Left lobe of liver (tissue), 2 donors: ENCODE results near the gene GBGT1. TPM values are rescaled to one million over a fixed set of nuclear protein-coding genes. Genes with fewer than 3 reads are reported as not detected.

Experiments used
- ATAC-seq: fragments of 200-7000 bp; cut with Tn5 transposase; one replicate; pipeline ENCODE4 v1.9.1; 2020; ENCODE audit warnings: mild to moderate bottlenecking, moderate library complexity
- DNase-seq: peaks from one replicate; pipeline ENCODE4 v3.0.0-alpha.2; 2020; ENCODE audit warnings: low spot score
- total RNA-seq: library from RNA; stranded (reverse); gene quantifications from one replicate; pipeline ENCODE4 v1.2.1, GENCODE V29; 2021
- donor health status: DM: no; HTN: no; CAD: no; lungs with moderate emphysema.
- donor health status: DM: no; HTN: yes; CAD: no.

GBGT1 gene
- total RNA-seq, 1 donor from 2014 or later, result 1.2 TPM

DNA sequence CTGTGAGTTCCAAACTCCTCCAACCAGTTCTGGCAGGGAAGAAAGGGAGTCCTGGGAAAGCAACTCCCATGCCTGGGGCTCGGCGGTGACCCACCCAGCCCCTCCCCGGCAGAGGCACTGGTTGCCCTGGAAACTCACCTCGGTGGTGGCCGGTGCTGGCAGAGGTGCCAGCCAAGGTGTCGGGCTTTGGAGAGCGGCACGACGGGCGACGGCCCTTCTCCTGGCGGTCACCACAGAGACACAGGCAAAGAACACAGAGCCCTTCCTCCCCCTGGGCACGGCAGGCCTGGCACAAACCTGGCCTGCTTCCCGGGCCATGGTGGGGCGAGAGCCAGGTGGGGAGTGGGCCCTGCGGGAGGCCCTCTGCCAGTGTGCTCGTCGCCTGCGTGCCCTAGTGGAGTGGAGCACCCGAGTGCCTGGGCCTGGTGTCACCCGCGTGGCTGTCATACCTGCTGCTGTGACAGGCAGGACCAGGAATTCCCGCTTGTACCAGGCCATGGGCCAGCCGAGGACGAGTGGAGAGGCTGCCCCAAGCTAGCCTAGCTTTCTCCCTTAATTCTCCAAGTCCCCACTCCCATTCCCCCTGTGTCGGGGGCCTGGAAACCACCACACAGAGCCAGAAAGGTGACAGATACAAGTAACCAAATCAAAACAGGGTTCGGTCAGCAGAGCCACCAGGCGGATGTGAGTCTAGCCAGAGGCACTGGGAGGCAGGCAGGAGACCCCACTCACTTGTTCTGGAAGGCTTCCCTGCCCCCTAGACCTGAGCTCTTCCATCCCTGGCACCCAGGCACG, 34.5 kb downstream of the GBGT1 start:
- no peak for DNase-seq
- no peak for ATAC-seq

DNA sequence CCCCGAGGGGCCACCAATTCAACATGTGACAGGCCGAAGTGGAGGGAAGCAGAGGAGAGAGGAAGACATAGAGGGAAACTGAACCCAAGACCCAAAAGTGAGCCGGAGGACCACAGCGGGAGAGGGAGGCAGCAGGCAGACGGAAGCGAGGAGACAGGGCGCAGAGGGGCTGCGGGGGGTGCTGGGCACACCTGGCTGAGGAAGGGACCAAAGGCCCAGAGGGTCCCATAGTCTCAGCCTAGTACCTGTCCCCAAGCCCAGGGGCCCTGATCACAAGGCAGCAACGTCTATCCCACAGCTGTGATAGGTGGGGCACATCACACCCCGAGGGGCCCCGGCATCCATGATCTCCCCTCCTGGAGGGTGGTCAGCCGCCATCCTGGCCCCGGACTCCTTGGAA, 35.6 kb downstream of the GBGT1 start:
- DNase-seq (no peak), ATAC-seq (no peak)

DNA sequence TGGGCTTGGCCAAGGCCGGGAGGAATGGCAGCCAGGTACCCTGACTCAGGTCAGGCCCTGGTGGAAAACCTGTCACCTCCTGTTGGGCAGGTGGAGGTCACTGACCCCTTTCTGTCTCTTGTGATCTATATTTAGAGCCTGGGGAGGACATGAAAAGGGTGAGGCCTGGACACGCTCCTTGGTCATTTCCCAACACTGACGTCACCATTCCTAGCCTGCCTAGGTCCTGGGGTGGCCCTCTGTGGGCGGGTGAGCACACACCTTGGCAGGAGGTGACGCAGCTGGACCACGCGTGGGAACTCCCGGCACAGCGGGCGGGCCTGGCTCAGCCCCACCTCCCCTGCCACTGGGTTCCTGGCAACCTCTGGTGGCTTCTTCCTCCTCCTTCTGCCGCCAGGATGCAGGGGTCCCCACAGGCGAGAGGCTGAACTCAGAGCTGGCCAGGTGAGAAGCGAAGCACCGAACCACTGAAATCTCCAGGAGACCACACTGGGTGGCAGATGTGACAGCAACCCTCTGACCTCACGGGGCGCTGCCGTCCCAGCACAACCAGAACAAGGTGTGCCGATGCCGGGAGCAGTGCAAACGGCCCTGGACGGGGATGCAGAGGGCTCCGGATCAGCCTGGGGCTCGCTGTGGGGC, 36.3 kb downstream of the GBGT1 start:
- DNase-seq, result peak; percentile 89
- peak; percentile 83 for ATAC-seq

DNA sequence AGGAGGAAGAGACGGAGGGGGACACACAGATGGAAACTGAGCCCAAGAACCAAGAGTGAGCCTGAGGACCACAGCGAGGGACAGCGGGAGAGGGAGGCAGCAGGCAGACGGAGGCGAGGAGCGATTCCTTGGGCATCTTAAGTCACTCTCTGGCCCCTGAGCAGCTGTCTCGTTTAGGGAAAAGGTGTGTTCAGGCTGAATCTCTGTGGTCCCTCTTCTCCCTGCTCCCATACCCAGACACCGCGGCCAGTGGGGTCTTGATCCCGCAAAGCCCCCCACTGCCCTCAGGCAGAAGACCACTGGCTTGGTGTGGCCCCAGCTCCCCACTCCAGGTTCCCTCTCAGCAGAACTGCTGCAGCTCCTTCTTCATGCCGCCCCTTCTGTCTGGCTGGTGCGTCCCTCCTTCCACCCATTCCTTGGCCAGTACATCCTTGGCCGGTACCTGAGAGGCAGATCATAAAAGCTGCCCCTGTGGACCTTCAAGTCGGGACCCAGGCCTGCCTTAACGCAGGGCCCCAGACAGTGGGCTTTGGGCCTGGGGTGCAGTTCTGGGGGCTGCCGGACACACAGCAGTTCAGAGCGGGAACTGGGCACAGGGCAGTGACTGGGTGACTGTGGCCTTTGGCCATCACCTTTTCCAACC, 36.9 kb downstream of the GBGT1 start:
- ATAC-seq (peak; percentile 8), DNase-seq (no peak)

DNA sequence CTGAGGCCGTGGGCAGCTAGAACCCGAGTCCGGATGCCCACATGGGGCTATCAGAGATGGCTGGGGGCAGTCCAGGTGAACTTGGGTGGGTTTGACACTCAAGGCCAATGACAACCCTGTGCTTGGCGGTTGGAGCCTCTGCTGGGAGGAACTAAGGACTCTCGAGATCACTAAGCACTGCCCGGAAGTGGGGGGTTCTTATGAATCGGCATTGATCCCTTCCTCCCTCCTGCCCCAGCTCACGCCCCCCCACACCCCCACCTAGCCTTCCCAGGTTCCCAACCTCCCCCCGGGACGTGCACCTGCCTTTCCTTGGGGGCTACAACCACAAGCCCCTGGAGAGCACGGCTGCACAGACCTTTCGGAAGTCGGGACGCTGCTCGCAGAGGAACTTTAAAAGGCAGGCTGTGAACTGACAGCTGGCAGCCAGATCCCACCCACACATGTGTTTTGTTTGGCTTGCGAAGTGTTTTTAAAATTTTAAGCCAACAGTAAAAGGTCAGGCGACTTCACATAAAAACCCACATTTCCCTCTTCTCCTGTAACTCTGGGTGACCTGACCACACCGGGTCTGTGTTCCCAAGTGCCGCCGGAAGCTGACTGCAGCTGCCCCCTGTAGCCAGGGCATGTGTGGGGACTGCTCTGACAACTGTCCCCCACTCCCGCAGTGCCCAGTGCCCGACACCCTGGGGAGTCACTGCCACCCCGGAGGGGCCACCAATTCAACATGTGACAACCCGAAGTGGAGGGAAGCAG, 37.6 kb downstream of the GBGT1 start:
- ATAC-seq, result peak; percentile 43
- DNase-seq, result peak; percentile 63

DNA sequence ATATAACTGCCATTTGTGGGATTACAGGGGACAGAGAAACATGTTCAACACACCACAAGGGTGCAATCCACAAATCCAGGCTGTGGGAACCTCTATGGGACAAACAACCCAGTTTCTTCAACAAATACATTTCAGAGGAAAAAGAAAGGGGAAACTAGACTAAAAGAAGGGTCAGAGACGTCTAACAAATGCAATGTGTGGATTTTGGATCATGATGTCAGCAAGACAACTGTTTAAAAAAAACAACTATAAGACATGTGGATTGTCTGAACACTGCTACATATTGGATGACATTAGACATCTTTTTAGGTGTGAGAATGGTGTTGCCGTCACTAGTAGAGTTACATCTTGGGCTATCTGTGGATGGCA, 38.8 kb downstream of the GBGT1 start:
- ATAC-seq (no peak), DNase-seq (no peak)

DNA sequence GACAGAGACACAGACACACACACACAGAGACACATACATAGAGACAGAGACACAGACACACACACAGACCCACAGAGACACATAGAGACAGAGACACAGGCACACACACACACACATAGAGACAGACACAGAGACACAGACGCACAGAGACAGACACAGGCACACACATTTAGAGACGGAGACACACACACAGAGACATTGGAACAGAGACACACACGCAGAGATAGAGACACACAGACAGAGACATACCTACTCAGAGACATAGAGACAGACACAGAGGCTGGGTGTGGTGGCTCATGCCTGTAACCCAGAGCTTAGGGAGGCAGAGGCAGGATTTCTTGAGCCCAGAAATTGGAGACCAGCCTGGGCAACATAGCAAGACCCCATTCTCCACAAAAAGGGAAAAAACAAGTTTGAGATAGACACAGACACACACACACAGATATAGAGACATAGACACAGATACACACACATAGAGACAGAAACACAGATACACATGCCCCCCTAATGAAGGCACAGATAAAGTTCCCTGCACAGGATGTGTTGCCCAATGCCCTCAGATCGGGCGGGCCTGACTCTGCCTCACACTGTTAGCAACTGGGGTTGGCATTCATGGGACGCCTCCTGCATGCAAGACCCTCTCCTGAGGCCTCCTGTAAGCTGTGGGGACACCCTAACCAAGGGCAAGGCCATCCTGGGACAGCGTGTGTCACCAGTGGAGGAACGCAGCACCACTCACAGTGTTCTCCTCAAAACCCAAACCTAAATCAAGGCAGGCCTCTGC, 39.4 kb downstream of the GBGT1 start:
- no peak for ATAC-seq
- DNase-seq, result no peak

DNA sequence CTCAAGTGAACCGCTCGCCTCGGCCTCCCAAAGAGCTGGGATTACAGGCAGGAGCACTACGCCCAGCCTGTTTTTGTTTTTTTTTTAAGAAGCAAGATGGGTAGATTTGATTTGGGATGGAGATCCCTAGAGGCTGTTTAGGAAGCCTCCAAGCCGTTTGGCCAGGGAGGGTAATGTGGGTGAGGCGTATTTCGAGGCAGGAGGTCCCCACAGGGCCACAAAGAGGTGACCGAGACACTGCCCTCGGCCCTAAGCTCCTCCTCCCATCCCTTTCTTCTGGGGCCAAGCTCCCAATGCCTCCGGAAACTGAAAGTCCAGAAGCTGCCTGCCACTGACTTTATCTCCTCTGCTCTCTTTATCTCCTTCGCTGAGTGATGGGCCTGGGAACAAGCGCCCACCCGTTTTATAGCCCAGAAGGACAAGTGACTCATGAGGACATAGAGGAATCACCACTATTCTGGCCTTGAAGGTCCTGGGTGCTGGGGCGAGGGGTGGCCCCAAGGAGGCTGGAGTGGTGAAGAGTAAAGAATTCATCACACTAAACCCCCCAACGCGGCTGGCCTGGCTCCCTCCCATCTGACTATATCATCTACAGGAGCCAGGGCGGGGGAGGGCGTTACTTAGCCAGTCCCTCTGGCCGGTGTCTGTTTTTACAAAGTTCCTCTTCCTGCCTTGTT, 40.6 kb downstream of the GBGT1 start:
- no peak for ATAC-seq

DNA sequence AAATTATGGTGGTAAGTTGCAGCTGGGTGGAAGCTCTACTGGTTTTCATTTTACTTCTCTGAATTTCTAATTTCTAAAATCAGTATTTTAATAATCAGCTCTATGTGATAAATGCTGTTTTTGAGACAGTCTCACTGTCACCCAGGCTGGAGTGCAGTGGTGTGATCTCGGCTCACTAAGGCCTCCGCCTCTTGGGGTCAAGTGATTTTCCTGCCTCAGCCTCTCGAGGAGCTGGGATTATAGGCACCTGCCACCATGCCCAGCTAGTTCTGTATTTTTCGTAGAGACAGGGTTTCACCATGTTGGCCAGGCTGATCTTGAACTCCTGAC, 41.1 kb downstream of the GBGT1 start:
- ATAC-seq (no peak), DNase-seq (no peak)

More for the DNA sequence above, 40.6 kb downstream of the GBGT1 start:
- no peak for DNase-seq

DNA sequence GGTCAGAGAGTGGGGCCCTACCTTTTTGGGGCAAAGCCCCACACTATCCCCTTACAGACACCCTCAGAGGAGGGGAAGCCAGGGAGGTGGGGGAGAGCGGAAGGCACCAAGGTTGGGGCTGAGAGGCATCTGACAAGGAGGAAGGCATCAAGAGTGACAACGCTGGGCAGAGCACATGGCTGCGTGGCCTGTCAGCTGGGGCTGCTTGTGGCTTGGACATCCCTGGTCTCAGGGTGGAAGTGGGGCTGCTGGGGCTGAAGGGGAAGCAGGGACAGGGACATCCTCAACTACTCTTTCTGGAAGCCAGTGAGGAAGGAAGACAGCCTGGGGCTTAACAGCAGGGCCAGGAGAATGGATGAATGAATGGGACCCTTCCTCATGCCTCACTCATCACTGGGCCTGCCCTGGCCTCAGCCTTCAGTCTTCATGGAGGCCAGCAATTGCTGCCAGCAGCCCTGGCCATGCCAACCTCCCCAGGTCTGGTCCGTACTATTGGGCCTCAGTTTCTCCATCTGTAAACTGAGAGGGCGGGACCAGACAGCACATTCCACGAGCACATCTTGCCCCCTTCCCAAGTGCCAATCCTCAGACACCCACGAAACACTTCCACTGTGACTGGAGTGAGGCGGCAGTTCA, 41.7 kb downstream of the GBGT1 start:
- no peak for ATAC-seq
- DNase-seq, result no peak

DNA sequence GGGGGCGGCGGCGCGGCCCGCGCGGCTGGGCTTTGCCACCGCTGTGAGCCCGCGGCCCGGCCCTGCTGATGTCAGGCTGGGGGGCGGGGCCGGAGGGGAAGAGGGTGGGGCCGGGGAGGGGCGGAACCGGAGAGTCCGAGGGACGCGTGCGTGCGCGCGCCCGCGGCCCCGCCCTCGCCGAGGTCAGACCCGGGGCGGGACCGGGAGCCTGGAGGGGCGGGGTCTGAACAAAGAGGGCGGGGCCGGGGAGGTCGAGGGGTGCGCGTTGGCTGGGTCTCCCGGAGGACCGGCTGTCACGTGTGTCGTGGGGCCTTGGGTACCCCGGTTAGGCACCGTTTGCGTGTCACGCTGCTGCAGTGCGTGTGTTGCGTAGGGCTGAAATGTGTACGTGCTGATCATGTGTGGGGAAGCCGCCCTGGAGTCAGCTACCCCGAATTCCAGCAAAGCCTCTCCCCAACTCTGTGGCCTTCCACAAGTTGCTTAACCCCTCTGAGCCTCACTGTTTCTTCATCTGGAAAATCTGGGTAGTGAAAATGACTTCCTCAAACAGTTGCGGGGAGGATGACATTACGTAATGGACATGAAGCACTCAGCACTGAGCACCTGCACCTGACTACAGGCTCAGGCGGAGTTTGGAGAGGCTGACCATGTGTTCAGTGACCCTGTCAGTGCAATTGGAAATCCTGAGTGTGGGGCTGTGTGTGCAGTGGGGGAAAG, 42.4 kb downstream of the GBGT1 start, which contains the start of gene RALGDS:
RALGDS (minus strand) TSS at position 43 of the 717 bp plus-strand sequence. CDS start 86 bp downstream, outside the sequence.
- peak; percentile 90 for ATAC-seq

DNA sequence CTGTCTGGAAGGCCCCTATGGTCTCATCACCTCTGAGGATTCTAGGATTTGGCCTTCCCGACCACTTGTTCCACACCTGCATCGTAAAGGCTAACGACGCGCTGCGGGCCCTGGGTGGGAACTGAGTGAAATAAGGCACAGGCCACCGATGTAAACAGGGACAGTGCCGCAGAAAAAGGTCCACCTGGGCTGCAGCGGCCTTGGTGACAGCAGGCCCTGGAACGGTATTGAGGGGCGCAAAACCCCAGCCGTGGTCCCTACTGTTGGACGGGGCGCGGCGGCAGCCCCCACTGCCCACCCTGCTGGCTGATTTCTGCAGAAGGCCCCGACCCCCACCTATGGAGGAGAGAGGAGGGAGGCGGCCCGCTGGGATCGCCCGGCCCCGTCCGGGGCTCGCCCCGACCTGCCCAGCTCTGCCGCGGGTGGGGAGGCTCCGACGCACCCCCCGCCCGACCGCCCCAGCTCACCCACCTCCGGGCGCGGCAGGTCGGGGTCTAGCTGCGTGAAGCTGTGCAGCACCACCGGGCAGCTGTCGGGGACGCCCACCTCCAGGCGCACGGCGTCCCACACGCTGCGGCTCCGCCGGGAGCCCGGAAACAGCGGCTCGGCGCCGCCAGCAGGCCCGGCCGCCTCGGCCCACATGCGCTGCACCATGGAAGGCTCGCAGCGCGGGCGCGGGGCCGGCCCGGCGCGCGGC, 43.1 kb downstream of the GBGT1 start:
- DNase-seq (no peak), ATAC-seq (peak; percentile 1)

More for the DNA sequence above, 42.4 kb downstream of the GBGT1 start, which contains the start of gene RALGDS:
- peak; percentile 89 for DNase-seq

DNA sequence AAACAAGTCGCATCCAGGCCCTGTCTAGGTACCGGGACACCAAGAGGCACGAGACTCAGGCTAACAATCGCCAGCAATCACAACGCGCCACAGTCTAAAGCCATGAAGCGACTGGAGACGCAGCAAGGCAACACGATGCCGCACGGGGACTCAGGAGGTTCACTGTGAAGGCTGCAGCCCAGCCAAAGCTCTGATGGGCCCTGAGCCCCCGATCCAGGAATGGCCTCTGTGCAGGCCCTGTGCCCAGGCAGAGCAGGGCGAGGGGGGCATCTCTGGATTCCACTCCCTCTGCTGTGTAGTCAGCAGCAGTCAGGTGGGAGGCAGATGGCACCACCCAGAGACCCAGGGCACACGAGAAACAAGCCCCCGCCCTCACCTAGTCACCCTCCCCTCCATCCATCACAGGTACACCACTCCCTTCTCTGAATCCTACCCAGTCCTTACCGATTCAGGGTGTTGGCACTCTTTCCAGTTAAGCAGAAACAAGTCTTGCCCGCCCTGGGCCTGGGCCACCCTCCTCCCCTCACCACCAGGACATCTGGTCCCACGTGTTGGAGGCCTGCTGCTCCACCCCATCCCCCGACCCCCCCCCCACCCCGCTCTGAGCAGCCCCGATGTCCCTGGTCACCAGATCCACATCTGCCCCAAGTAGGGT, 43.7 kb downstream of the GBGT1 start:
- DNase-seq, result no peak
- no peak for ATAC-seq

DNA sequence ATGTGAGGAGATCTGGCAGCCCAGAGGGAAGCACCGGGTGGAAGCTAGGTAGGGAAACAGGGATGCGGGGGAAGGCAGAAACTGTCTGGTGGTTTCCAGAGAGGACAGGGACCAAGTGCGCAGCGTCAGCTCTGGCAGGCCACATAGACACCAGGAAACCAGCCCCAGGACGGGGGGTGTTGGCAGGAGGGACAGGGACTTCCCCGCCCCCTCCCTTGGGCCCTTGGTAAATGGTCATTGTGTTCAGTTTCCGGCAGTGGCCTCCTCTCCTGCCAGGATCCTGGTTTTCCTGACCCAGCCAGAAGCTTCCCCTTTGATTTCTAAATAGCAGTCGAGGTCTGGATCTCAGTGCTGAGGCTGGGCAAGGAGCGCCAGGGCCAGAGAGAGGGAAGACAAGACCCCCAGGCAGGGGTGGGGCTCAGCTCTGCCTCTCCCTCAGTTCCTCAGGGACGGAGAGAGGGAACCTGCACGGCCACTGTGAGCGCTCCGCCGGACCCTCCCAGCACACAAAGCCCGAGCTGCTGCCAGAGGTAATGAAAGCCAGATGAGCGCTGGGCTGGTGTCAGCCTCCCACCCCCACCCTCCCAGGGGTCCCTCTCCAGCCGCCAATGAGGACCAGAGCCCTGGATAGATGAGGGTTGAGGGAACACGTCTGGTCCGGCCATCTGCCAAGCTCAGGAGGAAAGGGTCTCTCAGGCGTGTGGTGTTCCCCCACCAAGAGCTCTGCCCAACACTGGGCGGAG, 44.4 kb downstream of the GBGT1 start:
- DNase-seq, result no peak
- ATAC-seq, result no peak

DNA sequence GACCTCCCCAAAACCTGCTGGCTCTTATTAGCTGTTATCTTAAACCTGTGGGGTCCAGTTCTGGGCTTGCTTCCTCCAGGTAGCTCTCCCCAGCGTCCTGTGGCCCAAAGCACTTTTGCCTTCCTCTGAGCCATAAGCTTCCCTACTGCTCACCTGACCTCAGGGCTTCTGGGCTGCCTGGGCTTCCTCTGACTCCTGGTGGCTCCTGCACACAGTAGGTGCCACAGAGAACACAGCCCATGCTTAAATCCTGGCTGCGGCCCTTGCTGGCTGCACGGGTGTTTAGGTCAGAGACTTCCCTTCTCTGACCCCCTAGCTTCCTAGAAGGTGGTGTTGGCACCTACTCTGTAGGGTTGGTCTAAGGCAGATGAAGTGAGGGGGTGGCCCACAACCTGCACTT, 45.1 kb downstream of the GBGT1 start:
- no peak for DNase-seq
- ATAC-seq, result no peak

DNA sequence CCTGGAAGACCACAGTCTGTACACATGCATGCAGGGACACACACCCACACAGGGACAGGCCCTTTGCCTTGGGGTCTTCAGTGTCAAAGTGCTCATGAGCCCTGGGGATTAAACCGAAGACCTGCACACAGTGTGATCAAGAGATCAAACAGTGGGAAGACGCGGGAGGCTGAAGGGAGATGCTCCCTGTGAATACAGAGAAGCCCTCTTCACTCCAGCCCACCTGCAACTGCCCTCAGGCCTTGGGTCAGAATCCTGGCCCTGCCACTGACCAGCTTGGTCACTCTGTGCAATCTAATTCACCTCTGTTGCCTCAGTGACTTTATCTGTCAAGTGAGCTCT, 45.6 kb downstream of the GBGT1 start:
- DNase-seq, result no peak

More for the DNA sequence above, 45.6 kb downstream of the GBGT1 start:
- ATAC-seq, result no peak
